Glomerular endothelial cell (primary cell): Measurements from ENCODE around the gene ACYP2. TPM values are rescaled to one million over a fixed set of nuclear protein-coding genes. Genes with fewer than 3 reads are reported as not detected.

Source experiments
- DNase-seq: peaks from one replicate; pipeline ENCODE4 v3.0.0-alpha.2; 2011; ENCODE audit warnings: low read depth, low spot score; ENCODE audit errors: extremely low read depth
- total RNA-seq: library from RNA; depleted of rRNA; stranded (reverse); fragments of >200 nt; gene quantifications from 2 replicates; pipeline ENCODE4 v1.2.3, GENCODE V29; 2015

Gene ACYP2
- total RNA-seq, 1 donor from 2014 or later, result 7.1 TPM

- no peak for DNase-seq
Measured at GRCh38 chr2:54209379-54209778, 94.0 kb downstream of the ACYP2 start.

- no peak for DNase-seq
Measured at GRCh38 chr2:54212456-54212855, 97.0 kb downstream of the ACYP2 start.

GRCh38 chr2:54213082-54213481 lies 97.7 kb downstream of the ACYP2 start:
- DNase-seq, result no peak

GRCh38 chr2:54224997-54225396 lies 109.6 kb downstream of the ACYP2 start:
- DNase-seq, result no peak

GRCh38 chr2:54226260-54226659 lies 110.8 kb downstream of the ACYP2 start:
- DNase-seq, result no peak

GRCh38 chr2:54227798-54228197 lies 112.4 kb downstream of the ACYP2 start:
- DNase-seq, result no peak

- DNase-seq, result no peak
Measured at GRCh38 chr2:54228945-54229344, 113.5 kb downstream of the ACYP2 start.

GRCh38 chr2:54233832-54234649 lies 118.6 kb downstream of the ACYP2 start:
- no peak for DNase-seq

- DNase-seq, result no peak
Measured at GRCh38 chr2:54237428-54237827, 122.0 kb downstream of the ACYP2 start.

- no peak for DNase-seq
Measured at GRCh38 chr2:54239427-54239826, 124.0 kb downstream of the ACYP2 start.

- DNase-seq, result no peak
Measured at GRCh38 chr2:54240515-54241469, 125.4 kb downstream of the ACYP2 start.

GRCh38 chr2:54247115-54247514 lies 131.7 kb downstream of the ACYP2 start:
- no peak for DNase-seq

- no peak for DNase-seq
Measured at GRCh38 chr2:54249629-54250028, 134.2 kb downstream of the ACYP2 start.

- no peak for DNase-seq
Measured at GRCh38 chr2:54254180-54254579, 138.8 kb downstream of the ACYP2 start.

GRCh38 chr2:54255230-54256090 lies 140.0 kb downstream of the ACYP2 start:
- no peak for DNase-seq

GRCh38 chr2:54256091-54256694 lies 140.8 kb downstream of the ACYP2 start, which contains the start of gene TSPYL6:
TSS of gene TSPYL6 (minus strand) at chr2:54256229. CDS start at chr2:54256151, 78 bp downstream.
- DNase-seq, result no peak

- DNase-seq, result no peak
Measured at GRCh38 chr2:54258166-54258565, 142.8 kb downstream of the ACYP2 start.

- DNase-seq, result no peak
Measured at GRCh38 chr2:54259413-54260240, 144.2 kb downstream of the ACYP2 start.

GRCh38 chr2:54260241-54260595 lies 144.8 kb downstream of the ACYP2 start:
- no peak for DNase-seq
